Fibroblast of mammary gland (primary cell): ENCODE data around the gene GHR.

Source experiments
- DNase-seq: peaks from one replicate; pipeline ENCODE4 v3.0.0-alpha.2; 2010; ENCODE audit warnings: low read depth
- H3K4me3 ChIP-seq: 2 replicates; pipeline ENCODE4 v1.5.1; 2011; ENCODE audit warnings: low read depth, mild to moderate bottlenecking, low read length, moderate library complexity; ENCODE audit not compliant: control insufficient read depth
- CTCF ChIP-seq: conservative IDR thresholded peaks from 2 replicates; pipeline ENCODE4 v1.5.1; 2011; ENCODE audit warnings: low read depth, low read length, inconsistent platforms; ENCODE audit not compliant: control insufficient read depth, insufficient read depth

The GHR gene

GRCh38 chr5:42494414-42494813, 71.2 kb downstream of the GHR start:
- no peak for TF ChIP-seq CTCF
- H3K4me3 ChIP-seq = no peak overlapping the region
- peak; percentile 34 for DNase-seq

GRCh38 chr5:42495914-42496313, 72.7 kb downstream of the GHR start:
- peak; percentile 73 for DNase-seq
- TF ChIP-seq CTCF = no peak

GRCh38 chr5:42496397-42497156, 73.3 kb downstream of the GHR start:
- no peak for DNase-seq
- TF ChIP-seq CTCF = no peak
- H3K4me3 ChIP-seq = no peak overlapping the region

More at GRCh38 chr5:42495914-42496313, 72.7 kb downstream of the GHR start:
- no peak overlapping the region for H3K4me3 ChIP-seq

- no peak for DNase-seq
- TF ChIP-seq CTCF = no peak
- no peak overlapping the region for H3K4me3 ChIP-seq
Observed at GRCh38 chr5:42498000-42498399, 74.8 kb downstream of the GHR start.

GRCh38 chr5:42499016-42499415, 75.8 kb downstream of the GHR start:
- no peak for TF ChIP-seq CTCF
- no peak overlapping the region for H3K4me3 ChIP-seq
- no peak for DNase-seq

GRCh38 chr5:42500003-42500599, 76.9 kb downstream of the GHR start:
- no peak overlapping the region for H3K4me3 ChIP-seq
- no peak for TF ChIP-seq CTCF
- no peak for DNase-seq
